ENCODE results near the gene CIC. TPM values are rescaled to one million over a fixed set of nuclear protein-coding genes. Genes with fewer than 3 reads are reported as not detected.

CIC gene
- total RNA-seq, 1 experiment from 2014 or later, result 54.0 TPM

DNA sequence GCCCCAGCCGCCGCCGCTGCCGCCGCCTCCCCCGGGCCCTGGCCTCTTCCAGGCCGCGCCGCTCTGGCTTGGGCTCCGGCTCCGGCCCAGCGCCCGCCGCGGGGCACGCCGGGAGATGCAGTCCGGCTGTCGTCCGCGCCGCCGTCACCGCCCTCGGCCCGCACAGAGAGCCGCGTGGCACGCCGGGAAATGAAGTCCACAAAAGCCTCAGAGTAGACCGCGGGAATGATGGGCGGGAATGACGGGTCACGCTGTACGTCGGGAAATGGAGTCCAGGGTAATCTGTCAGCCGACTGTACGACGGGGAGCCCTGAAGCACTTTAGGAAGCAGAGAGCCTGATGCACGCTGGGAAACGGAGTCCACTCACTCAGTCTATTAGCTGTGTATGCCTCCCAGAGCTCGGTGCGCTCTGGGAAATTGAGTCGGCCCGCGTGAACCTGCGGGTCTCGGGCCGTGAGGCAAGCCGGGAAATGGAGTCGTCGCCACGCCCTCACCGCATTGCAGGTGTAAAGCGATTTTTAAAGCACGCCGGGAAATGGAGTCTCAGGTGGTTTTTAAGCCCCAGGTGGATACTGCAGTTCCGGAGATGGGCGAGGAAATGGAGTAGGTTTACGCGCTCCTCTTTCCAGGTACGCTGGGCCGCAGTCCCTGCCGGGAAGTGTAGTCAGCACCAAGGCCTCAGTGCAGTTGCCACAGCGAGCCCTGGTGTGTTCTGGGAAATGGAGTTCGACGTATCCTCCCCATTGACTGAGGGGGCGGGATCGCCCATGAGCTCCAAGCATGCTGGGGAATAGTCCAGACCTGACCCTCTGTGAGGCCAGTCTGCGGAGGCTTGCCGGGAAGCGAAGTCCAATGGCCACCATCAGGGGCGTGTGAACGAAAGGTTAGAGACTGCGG is 26.3 kb upstream of the CIC start, which contains the start of gene GSK3A:
Gene GSK3A, minus strand, starts transcription at position 91 of the 898 bp plus-strand sequence. CDS start 137 bp downstream, outside the sequence.
- no peak within 1 kb of the TSS for H3K23ac ChIP-seq (ENCODE audit: insufficient read length, low read depth, low read length)
- no peaks in the 10 kb centered on the region for H3K9me3 Mint-ChIP-seq
- H2BK5ac ChIP-seq (ENCODE audit: insufficient read length, low read length), result no peak within 1 kb of the TSS
- H2AK5ac ChIP-seq (ENCODE audit: insufficient read length, low read length), result no peak within 1 kb of the TSS
- no peak within 1 kb of the TSS for H3K27ac ChIP-seq (ENCODE audit: insufficient read length, low read depth, low read length)
- H2BK12ac ChIP-seq (ENCODE audit: insufficient read length, low read depth, low read length), result no peak within 1 kb of the TSS
- H3K14ac ChIP-seq (ENCODE audit: insufficient read depth, low read length), result no peak within 1 kb of the TSS
- H2BK15ac ChIP-seq (ENCODE audit: low read depth, low read length), result no peak within 1 kb of the TSS
- no peaks in the 10 kb centered on the region for H4K20me1 ChIP-seq (ENCODE audit: control insufficient read depth, insufficient read depth, insufficient read length)
- peak within 1 kb of the TSS; percentile 5 for H3K18ac ChIP-seq (ENCODE audit: insufficient read length, low read depth, low read length)
- H3K79me1 ChIP-seq (ENCODE audit: insufficient read depth, low read depth, low read length, poor library complexity, severe bottlenecking), result no peaks in the 10 kb centered on the region
- no peak within 1 kb of the TSS for H2AFZ ChIP-seq (ENCODE audit: low read length)
- no peaks in the 10 kb centered on the region; the same call in 1 of the 2 replicates for H3K27me3 Mint-ChIP-seq (ENCODE audit: low read depth)
- no peak within 1 kb of the TSS for H2BK20ac ChIP-seq (ENCODE audit: low read depth, low read length, poor library complexity, severe bottlenecking)
- TF ChIP-seq, protein P1, sequence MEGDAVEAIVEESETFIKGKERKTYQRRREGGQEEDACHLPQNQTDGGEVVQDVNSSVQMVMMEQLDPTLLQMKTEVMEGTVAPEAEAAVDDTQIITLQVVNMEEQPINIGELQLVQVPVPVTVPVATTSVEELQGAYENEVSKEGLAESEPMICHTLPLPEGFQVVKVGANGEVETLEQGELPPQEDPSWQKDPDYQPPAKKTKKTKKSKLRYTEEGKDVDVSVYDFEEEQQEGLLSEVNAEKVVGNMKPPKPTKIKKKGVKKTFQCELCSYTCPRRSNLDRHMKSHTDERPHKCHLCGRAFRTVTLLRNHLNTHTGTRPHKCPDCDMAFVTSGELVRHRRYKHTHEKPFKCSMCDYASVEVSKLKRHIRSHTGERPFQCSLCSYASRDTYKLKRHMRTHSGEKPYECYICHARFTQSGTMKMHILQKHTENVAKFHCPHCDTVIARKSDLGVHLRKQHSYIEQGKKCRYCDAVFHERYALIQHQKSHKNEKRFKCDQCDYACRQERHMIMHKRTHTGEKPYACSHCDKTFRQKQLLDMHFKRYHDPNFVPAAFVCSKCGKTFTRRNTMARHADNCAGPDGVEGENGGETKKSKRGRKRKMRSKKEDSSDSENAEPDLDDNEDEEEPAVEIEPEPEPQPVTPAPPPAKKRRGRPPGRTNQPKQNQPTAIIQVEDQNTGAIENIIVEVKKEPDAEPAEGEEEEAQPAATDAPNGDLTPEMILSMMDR (conservative IDR thresholded peaks at IDR 0.05), result no peak
- no peaks in the 10 kb centered on the region; the same call in 1 of the 2 replicates for H3K4me1 ChIP-seq (ENCODE audit: insufficient read depth, low read length)
- H3K4me1 Mint-ChIP-seq, result peaks cover 29 to 35% of the 10 kb centered on the region in 2 experiments
- no peak within 1 kb of the TSS for H4K5ac ChIP-seq (ENCODE audit: insufficient read length, low read depth, low read length)
- no peaks in the 10 kb centered on the region for H3K9me3 ChIP-seq (ENCODE audit: control insufficient read depth, low read depth, low read length)
- H3K79me2 ChIP-seq (ENCODE audit: insufficient read depth, low read length), result no peaks in the 10 kb centered on the region; the same call in 1 of the 2 replicates
- H3K27me3 ChIP-seq (ENCODE audit: insufficient read depth, low read length), result no peaks in the 10 kb centered on the region
- H3K4ac ChIP-seq (ENCODE audit: low read depth, low read length), result no peak within 1 kb of the TSS
- H3T11ph ChIP-seq (ENCODE audit: low read length), result no peak within 1 kb of the TSS
- H3K56ac ChIP-seq (ENCODE audit: insufficient read length, low read depth, low read length), result no peak within 1 kb of the TSS
- no peak within 1 kb of the TSS for H2BK120ac ChIP-seq (ENCODE audit: low read depth, low read length, poor library complexity, severe bottlenecking)
- H3K9ac ChIP-seq (ENCODE audit: extremely low read depth, insufficient read length, low read length), result peak within 1 kb of the TSS; percentile 82
- H3K27ac Mint-ChIP-seq, result peak within 1 kb of the TSS; percentile 98 to 99 (median 99)
- WGBS (ENCODE audit: extremely low coverage, insufficient read length, low lambda C conversion rate), result no CpG with 5 or more reads among the region's 76 CpGs
- H3K23me2 ChIP-seq (ENCODE audit: insufficient read length, low read depth, low read length, poor library complexity, severe bottlenecking), result peaks cover 4% of the 10 kb centered on the region
- H4K91ac ChIP-seq (ENCODE audit: insufficient read length, low read depth, low read length), result no peak within 1 kb of the TSS
- H3K36me3 Mint-ChIP-seq (ENCODE audit: insufficient read depth in 1 of 3, low read depth in 3 of 3), result peaks cover 5 to 24% (median 15%) of the 10 kb centered on the region in 3 experiments; a peak in 6 of 7 replicates
- DNase-seq, result peak; percentile 100
- H4K8ac ChIP-seq (replicated peaks; ENCODE audit: insufficient read length, low read depth, low read length), result no peak within 1 kb of the TSS
- H3K4me3 Mint-ChIP-seq, result peak within 1 kb of the TSS; percentile 88 to 95
- H3K4me2 ChIP-seq (ENCODE audit: insufficient read depth, insufficient read length, low read length), result peak within 1 kb of the TSS; percentile 96
